H1 (cell line): ENCODE measurements around the gene DSCAM. TPM values are rescaled to one million over a fixed set of nuclear protein-coding genes. Genes with fewer than 3 reads are reported as not detected.

Source experiments
- CTCF ChIA-PET: fragments of 300-600 bp; sonication (Branson Sonifier 250); formaldehyde crosslinking; loops from one replicate; lab custom pipeline; 2021; ENCODE audit not compliant: partially characterized antibody; lab: Charles Lee
- POLR2A ChIA-PET: fragments of 300-600 bp; sonication (Branson Sonifier 250); formaldehyde crosslinking; loops from one replicate; lab custom pipeline; 2021; ENCODE audit warnings: inconsistent platforms; ENCODE audit not compliant: partially characterized antibody; lab: Charles Lee
- DNase-seq, 2 experiments: peaks; one replicate each; pipeline versions ENCODE4 v3.0.0 to v3.0.0-alpha.2; 2010 to 2022; ENCODE audit warnings: low spot score in 2 of 2, low read depth in 1 of 2, mixed read lengths in 1 of 2
- FAIRE-seq: peaks from 2 replicates; lab custom pipeline; 2011; peaks lifted over from hg19 to GRCh38; lab: Jason Lieb, UNC
- H2AFZ ChIP-seq: 2 replicates; pipeline ENCODE4 v1.8.1; 2012; ENCODE audit warnings: low read length, inconsistent platforms
- H2AK5ac ChIP-seq: 2 replicates; pipeline ENCODE4 v1.6.1; 2013; ENCODE audit warnings: low read depth, low read length
- H2BK120ac ChIP-seq: replicated peaks from 2 replicates; pipeline ENCODE3; 2013; ENCODE audit warnings: low read depth, low read length, inconsistent platforms
- H2BK12ac ChIP-seq: 2 replicates; pipeline ENCODE4 v1.6.1; 2013; ENCODE audit warnings: low read depth, low read length
- H2BK15ac ChIP-seq: 2 replicates; pipeline ENCODE4 v1.6.1; 2013; ENCODE audit warnings: low read length
- H2BK20ac ChIP-seq: 2 replicates; pipeline ENCODE4 v1.6.1; 2013; ENCODE audit warnings: low read length
- H2BK5ac ChIP-seq: 2 replicates; pipeline ENCODE4 v1.6.1; 2013; ENCODE audit warnings: low read depth, low read length
- H3K14ac ChIP-seq: 2 replicates; pipeline ENCODE4 v1.6.1; 2013; ENCODE audit warnings: inconsistent platforms; ENCODE audit not compliant: insufficient read length
- H3K18ac ChIP-seq: 2 replicates; pipeline ENCODE4 v1.6.1; 2013; ENCODE audit warnings: low read length; ENCODE audit errors: extremely low read depth
- H3K23ac ChIP-seq: 2 replicates; pipeline ENCODE4 v1.6.1; 2013; ENCODE audit warnings: inconsistent platforms; ENCODE audit not compliant: insufficient read length
- H3K23me2 ChIP-seq: 2 replicates; pipeline ENCODE4 v1.6.1; 2013; ENCODE audit warnings: low read depth, low read length
- H3K27ac ChIP-seq: 2 replicates; pipeline ENCODE4 v1.6.1; 2011; ENCODE audit warnings: low read depth, low read length, inconsistent platforms
- H3K27me3 ChIP-seq, 4 experiments: replicated peaks in 1 of 4; 1 replicate in 1 of 4; 2 replicates in 3 of 4; pipeline versions ENCODE4 v1.6.1 to v1.8.1; 2011 to 2013; ENCODE audit warnings: low read length in 3 of 4, mild to moderate bottlenecking in 3 of 4, inconsistent platforms in 2 of 4, mixed read lengths in 2 of 4, moderate library complexity in 1 of 4; ENCODE audit not compliant: control insufficient read depth in 3 of 4, insufficient read depth in 3 of 4; ENCODE audit errors: extremely low read depth in 1 of 4
- H3K36me3 ChIP-seq, 4 experiments: 2 replicates each; pipeline versions ENCODE4 v1.6.1 to v1.8.1; 2011 to 2013; ENCODE audit warnings: mild to moderate bottlenecking in 4 of 4, low read length in 3 of 4, moderate library complexity in 2 of 4, control low read depth in 1 of 4, inconsistent platforms in 1 of 4; ENCODE audit not compliant: insufficient read depth in 4 of 4, control insufficient read depth in 2 of 4
- H3K4ac ChIP-seq: replicated peaks from 2 replicates; pipeline ENCODE3; 2013; ENCODE audit warnings: low read length, low read depth, mixed read lengths, inconsistent platforms; ENCODE audit not compliant: insufficient read length
- H3K4me1 ChIP-seq, 4 experiments: replicated peaks in 1 of 4; 1 replicate in 1 of 4; 2 replicates in 3 of 4; pipeline versions ENCODE4 v1.6.1 to v1.8.1; 2011 to 2013; ENCODE audit warnings: low read length in 3 of 4, inconsistent platforms in 2 of 4, mixed read lengths in 1 of 4; ENCODE audit not compliant: insufficient read depth in 4 of 4, control insufficient read depth in 3 of 4
- H3K4me2 ChIP-seq, 2 experiments: 2 replicates each; pipeline versions ENCODE4 v1.6.1 to v1.8.1; 2011 to 2013; ENCODE audit warnings: low read depth in 2 of 2, low read length in 2 of 2, control low read depth in 1 of 2, inconsistent platforms in 1 of 2, mild to moderate bottlenecking in 1 of 2; ENCODE audit not compliant: insufficient read depth in 1 of 2
- H3K4me3 ChIP-seq, 4 experiments: fragments of 200-600, 300-600 bp in 1 of 4; sonication (generic), shearing (Covaris generic), sonication (Bioruptor Twin) in 1 of 4; 2 replicates each; pipeline versions ENCODE4 v1.5.1 to v1.8.1; 2011 to 2016; ENCODE audit warnings: low read length in 4 of 4, low read depth in 3 of 4, control low read depth in 2 of 4, inconsistent platforms in 2 of 4, mild to moderate bottlenecking in 2 of 4, mixed read lengths in 1 of 4, moderate library complexity in 1 of 4; ENCODE audit not compliant: insufficient read depth in 2 of 4; ENCODE audit errors: extremely low read depth in 1 of 4
- H3K56ac ChIP-seq: replicated peaks from 2 replicates; pipeline ENCODE3; 2013; ENCODE audit warnings: low read depth, mild to moderate bottlenecking, mixed read lengths, low read length, inconsistent platforms; ENCODE audit not compliant: insufficient read length
- H3K79me1 ChIP-seq: 2 replicates; pipeline ENCODE4 v1.6.1; 2013; ENCODE audit warnings: low read depth, low read length, control low read depth
- H3K79me2 ChIP-seq, 2 experiments: 2 replicates each; pipeline versions ENCODE4 v1.6.1 to v1.8.1; 2012 to 2013; ENCODE audit warnings: low read length in 2 of 2, mild to moderate bottlenecking in 2 of 2, inconsistent platforms in 1 of 2; ENCODE audit not compliant: insufficient read depth in 2 of 2, control insufficient read depth in 1 of 2
- H3K9ac ChIP-seq, 4 experiments: replicated peaks in 1 of 4; 1 replicate in 1 of 4; 2 replicates in 3 of 4; pipeline versions ENCODE4 v1.6.1 to v1.8.1; 2011 to 2013; ENCODE audit warnings: low read depth in 3 of 4, low read length in 3 of 4, control low read depth in 2 of 4, mild to moderate bottlenecking in 2 of 4, moderate library complexity in 2 of 4, inconsistent platforms in 1 of 4; ENCODE audit errors: extremely low read depth in 1 of 4
- H3K9me3 ChIP-seq, 2 experiments: 2 replicates each; pipeline versions ENCODE4 v1.6.1 to v1.8.1; 2012 to 2013; ENCODE audit warnings: mild to moderate bottlenecking in 2 of 2, moderate library complexity in 2 of 2, control low read depth in 1 of 2, inconsistent platforms in 1 of 2, low read depth in 1 of 2, low read length in 1 of 2, mixed read lengths in 1 of 2; ENCODE audit not compliant: insufficient read depth in 2 of 2
- H4K20me1 ChIP-seq, 2 experiments: replicated peaks in 1 of 2; 2 replicates each; pipeline versions ENCODE3 to v1.8.1; 2011 to 2013; ENCODE audit warnings: inconsistent platforms in 2 of 2, low read length in 2 of 2, mild to moderate bottlenecking in 1 of 2; ENCODE audit not compliant: insufficient read depth in 2 of 2, control insufficient read depth in 1 of 2
- H4K5ac ChIP-seq: 2 replicates; pipeline ENCODE4 v1.6.1; 2013; ENCODE audit warnings: low read length, low read depth, mixed read lengths, inconsistent platforms; ENCODE audit not compliant: insufficient read length
- H4K8ac ChIP-seq: 2 replicates; pipeline ENCODE4 v1.8.0; 2013; ENCODE audit warnings: mild to moderate bottlenecking, moderate library complexity, low read length, inconsistent platforms; ENCODE audit not compliant: insufficient read depth; ENCODE audit errors: extremely low read depth
- H4K91ac ChIP-seq: replicated peaks from 2 replicates; pipeline ENCODE3; 2013; ENCODE audit warnings: low read length, mixed read lengths, inconsistent platforms; ENCODE audit not compliant: insufficient read length
- EZH2 ChIP-seq: fragments of 200-600 bp; sonication (generic); IDR thresholded peaks from 2 replicates; pipeline ENCODE4 v1.7.1; 2012; ENCODE audit warnings: low read depth, mild to moderate bottlenecking, moderate library complexity, low read length, inconsistent platforms; ENCODE audit not compliant: severe bottlenecking
- WGBS, 2 experiments: shearing (Covaris generic) in 1 of 2; methylation state at CpG; one replicate each; pipeline versions ENCODE4 v1.1.6 to v1.1.7; 2013 to 2015; ENCODE audit warnings: low lambda C conversion rate in 2 of 2, mixed read lengths in 2 of 2, inconsistent platforms in 1 of 2, low coverage in 1 of 2, missing lambda C conversion rate in 1 of 2; ENCODE audit not compliant: insufficient replicate concordance in 2 of 2, insufficient coverage in 1 of 2, insufficient read length in 1 of 2; ENCODE audit errors: extremely low coverage in 1 of 2, missing lambda C conversion rate in 1 of 2; 5-methylcytosine and 5-hydroxymethylcytosine counted together
- polyA plus RNA-seq, 7 experiments: library from polyadenylated mRNA; depleted of rRNA in 3 of 7; stranded (reverse) in 5 of 7; unstranded in 2 of 7; fragments of >200 nt in 5 of 7; fragments of 200-250 nt in 2 of 7; gene quantifications; 1 replicate in 5 of 7; 2 replicates in 1 of 7; 4 replicates in 1 of 7; pipeline versions ENCODE4 v1.2.1 to v1.2.3, GENCODE V29; 2011 to 2013; ENCODE audit warnings: missing spikeins in 2 of 7, mixed read lengths in 2 of 7
- total RNA-seq: library from RNA; stranded (reverse); fragmentation: NEBNext Ultra II Directional; extraction: Animal tissue kit (Norgen Biotek cat#: 25700); gene quantifications from 2 replicates; pipeline ENCODE4 v1.2.1, GENCODE V29; 2021

The DSCAM gene
- total and polyA plus RNA-seq, 2 of the 8 experiments (the other 6 are each of a cell fraction or from before 2014, with no cell fraction given) = 0.02 to 0.15 TPM

- no peaks in the 10 kb centered on the region for H3K23me2 ChIP-seq
- H2AK5ac ChIP-seq = no peak overlapping the region
- no peaks in the 10 kb centered on the region for H3K36me3 ChIP-seq
- no peak overlapping the region for H2AFZ ChIP-seq
- H2BK20ac ChIP-seq = no peak overlapping the region
- H3K9me3 ChIP-seq = no peaks in the 10 kb centered on the region
- no peak overlapping the region for H3K18ac ChIP-seq
- ChIA-PET CTCF (interaction anchor here (1.1 kb wide), 1 partner anchor 118 kb away, joined by 3 read pairs; no protein-coding TSS in a partner anchor), POLR2A (no interaction called here)
- no peak overlapping the region for H4K5ac ChIP-seq
- no peak for DNase-seq
- H3K27ac ChIP-seq = no peak overlapping the region
- no peak for TF ChIP-seq EZH2
- TF ChIP-seq, all 59 proteins: peak for 0
- Histone ChIP-seq H3K56ac (no peak overlapping the region), H3K9ac (no peak overlapping the region), H3K4ac (no peak overlapping the region), H4K20me1 (no peaks in the 10 kb centered on the region), H2BK15ac (no peak overlapping the region), H2BK5ac (no peak overlapping the region), H2BK12ac (no peak overlapping the region), H3K4me2 (no peak overlapping the region), H3K14ac (no peak overlapping the region), H3K4me1 (no peaks in the 10 kb centered on the region), H3K79me1 (no peaks in the 10 kb centered on the region), H3K23ac (no peak overlapping the region), H2BK120ac (no peak overlapping the region), H4K8ac (no peak overlapping the region), H3K27me3 (no peaks in the 10 kb centered on the region), H4K91ac (no peak overlapping the region), H3K4me3 (no peak overlapping the region), H3K79me2 (no peaks in the 10 kb centered on the region)
- 89% methylated on average over 4 of the region's 4 CpGs; no CpG with 5 or more reads in 1 of the 2 experiments for WGBS, 2 experiments
- FAIRE-seq = no peak
Observed at GRCh38 chr21:40714536-40714935, 132.4 kb downstream of the DSCAM start.
